SU-DHL-6 (cell line): ENCODE results near the gene DLX4.

ENCODE experiments used
- EZH2phosphoT487 ChIP-seq: fragments of 200-600 bp; sonication (generic), shearing (Covaris generic); conservative IDR thresholded peaks from 2 replicates; pipeline ENCODE4 v1.6.1; 2018; ENCODE audit warnings: mild to moderate bottlenecking, antibody characterized with exemption, low read length, moderate library complexity, mixed read lengths
- TF ChIP-seq, protein P1 (sequence below): fragments of 200-600 bp; sonication (generic); IDR thresholded peaks from one replicate; pipeline ENCODE4 v1.5.1; 2017; ENCODE audit warnings: antibody characterized with exemption, mild to moderate bottlenecking, low read length, moderate library complexity; ENCODE audit not compliant: insufficient read depth, poor library complexity, severe bottlenecking

DNA sequence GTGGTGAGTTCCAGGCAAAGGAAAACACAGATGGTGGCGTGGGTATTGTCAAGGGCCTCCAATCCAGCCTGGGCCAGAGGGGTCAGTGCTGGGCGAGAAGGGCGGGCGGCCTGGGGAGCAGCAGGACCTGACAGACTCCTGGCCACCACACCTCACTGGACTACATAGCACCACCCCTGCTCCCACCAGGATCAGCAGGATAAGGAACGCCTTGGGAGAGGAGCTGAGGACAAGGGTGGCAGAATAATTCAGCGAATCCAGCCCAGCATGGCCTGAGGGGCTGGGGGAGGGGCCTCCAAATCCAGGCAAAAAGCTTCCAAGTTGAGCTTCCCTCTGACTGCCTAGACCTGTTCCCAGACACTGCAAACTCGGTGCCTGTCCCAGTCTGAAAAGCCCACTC is 6.5 kb downstream of the DLX4 start:
- TF ChIP-seq, protein P1, sequence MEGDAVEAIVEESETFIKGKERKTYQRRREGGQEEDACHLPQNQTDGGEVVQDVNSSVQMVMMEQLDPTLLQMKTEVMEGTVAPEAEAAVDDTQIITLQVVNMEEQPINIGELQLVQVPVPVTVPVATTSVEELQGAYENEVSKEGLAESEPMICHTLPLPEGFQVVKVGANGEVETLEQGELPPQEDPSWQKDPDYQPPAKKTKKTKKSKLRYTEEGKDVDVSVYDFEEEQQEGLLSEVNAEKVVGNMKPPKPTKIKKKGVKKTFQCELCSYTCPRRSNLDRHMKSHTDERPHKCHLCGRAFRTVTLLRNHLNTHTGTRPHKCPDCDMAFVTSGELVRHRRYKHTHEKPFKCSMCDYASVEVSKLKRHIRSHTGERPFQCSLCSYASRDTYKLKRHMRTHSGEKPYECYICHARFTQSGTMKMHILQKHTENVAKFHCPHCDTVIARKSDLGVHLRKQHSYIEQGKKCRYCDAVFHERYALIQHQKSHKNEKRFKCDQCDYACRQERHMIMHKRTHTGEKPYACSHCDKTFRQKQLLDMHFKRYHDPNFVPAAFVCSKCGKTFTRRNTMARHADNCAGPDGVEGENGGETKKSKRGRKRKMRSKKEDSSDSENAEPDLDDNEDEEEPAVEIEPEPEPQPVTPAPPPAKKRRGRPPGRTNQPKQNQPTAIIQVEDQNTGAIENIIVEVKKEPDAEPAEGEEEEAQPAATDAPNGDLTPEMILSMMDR, result no peak
- TF ChIP-seq EZH2phosphoT487, result no peak
